Spleen (tissue), 11 donors: ENCODE results near the gene APOBEC3C. TPM values are rescaled to one million over a fixed set of nuclear protein-coding genes. Genes with fewer than 3 reads are reported as not detected.
A peak's percentile ranks its signal among the peaks of the same experiment; 100 is the strongest.
"Not testable (repeated sequence)": the region's sequence is repeated elsewhere in the genome, so short reads cannot be mapped to it uniquely, and the experiment has no call there.

Source experiments
- DNase-seq: peaks from one replicate; pipeline ENCODE4 v3.0.0-alpha.2; 2020
- H3K27ac ChIP-seq, 8 donors: fragments of 200-600 bp; sonication (generic) in 7 of 8; 1 replicate in 4 of 8; 2 replicates in 4 of 8; pipeline versions ENCODE4 v1.5.0 to v1.8.0; 2016 to 2021; ENCODE audit warnings: inconsistent platforms in 4 of 8, mild to moderate bottlenecking in 4 of 8, moderate library complexity in 1 of 8
- H3K27me3 ChIP-seq, 7 donors: fragments of 200-600 bp; sonication (generic) in 6 of 7; replicated peaks in 1 of 7; 1 replicate in 4 of 7; 2 replicates in 3 of 7; pipeline versions ENCODE4 v1.5.0 to v1.8.0; 2016 to 2021; ENCODE audit warnings: inconsistent platforms in 3 of 7, mild to moderate bottlenecking in 1 of 7
- H3K36me3 ChIP-seq, 6 donors: fragments of 200-600 bp; sonication (generic) in 5 of 6; 1 replicate in 4 of 6; 2 replicates in 2 of 6; pipeline versions ENCODE4 v1.5.0 to v1.8.0; 2016 to 2021; ENCODE audit warnings: inconsistent platforms in 2 of 6
- H3K4me1 ChIP-seq, 6 donors: fragments of 200-600 bp; sonication (generic) in 5 of 6; 1 replicate in 3 of 6; 2 replicates in 3 of 6; pipeline versions ENCODE4 v1.5.0 to v1.8.0; 2016 to 2021; ENCODE audit warnings: inconsistent platforms in 3 of 6
- H3K4me3 ChIP-seq, 8 donors: fragments of 200-600 bp; sonication (generic) in 7 of 8; 1 replicate in 4 of 8; 2 replicates in 4 of 8; pipeline versions ENCODE4 v1.5.0 to v1.8.0; 2016 to 2021; ENCODE audit warnings: inconsistent platforms in 4 of 8, mild to moderate bottlenecking in 4 of 8, moderate library complexity in 2 of 8
- H3K9me3 ChIP-seq, 8 donors: fragments of 200-600 bp; sonication (generic) in 7 of 8; 1 replicate in 4 of 8; 2 replicates in 4 of 8; pipeline versions ENCODE4 v1.5.0 to v1.8.0; 2016 to 2021; ENCODE audit warnings: inconsistent platforms in 4 of 8
- POLR2A ChIP-seq, 3 donors: fragments of 450-650 bp; IDR thresholded peaks; one replicate each; pipeline ENCODE4 v1.5.1; 2017; ENCODE audit warnings: antibody characterized with exemption in 3 of 3, mild to moderate bottlenecking in 1 of 3
- POLR2AphosphoS5 ChIP-seq, 3 donors: sonication (generic); formaldehyde crosslinking; IDR thresholded peaks; one replicate each; pipeline ENCODE4 v1.5.1; 2017; ENCODE audit warnings: antibody characterized with exemption in 3 of 3
- WGBS, 5 donors: extraction: QIAGEN DNeasy Blood & Tissue Kit in 3 of 5; methylation state at CpG; one replicate each; pipeline versions ENCODE4 v1.1.5 to v1.1.7; 2013 to 2018; 5-methylcytosine and 5-hydroxymethylcytosine counted together
- intact Hi-C: fragments of 100-400 bp; cut with DNase I; formaldehyde crosslinking; loops from one replicate; pipeline ENCODE4 v1.15.0; 2023; ENCODE audit warnings: low total_unique reads
- polyA plus RNA-seq, 3 donors: library from polyadenylated mRNA; stranded (reverse); fragments of 200-250 nt; gene quantifications; one replicate each; pipeline ENCODE4 v1.2.1, GENCODE V29; 2013
- total RNA-seq, 7 donors: library from RNA; depleted of rRNA in 3 of 7; stranded (reverse); fragments of >200 nt in 3 of 7; fragmentation: NEBNext Ultra II Directional in 4 of 7; extraction: Animal tissue kit (Norgen Biotek cat#: 25700) in 4 of 7; gene quantifications; one replicate each; pipeline versions ENCODE4 v1.1.0 to v1.2.1, GENCODE V29; 2016 to 2021
- TF ChIP-seq, protein P1 (sequence below), 11 experiments: fragments of 200-600 bp in 7 of 11; fragments of 450-650 bp in 4 of 11; sonication (generic) in 4 of 11; IDR thresholded peaks in 8 of 11; conservative IDR thresholded peaks in 3 of 11; 1 replicate in 7 of 11; 2 replicates in 4 of 11; pipeline versions ENCODE4 v1.4.0 to v1.8.0; 2016 to 2021; ENCODE audit warnings: antibody characterized with exemption in 11 of 11, inconsistent platforms in 4 of 11, mild to moderate bottlenecking in 1 of 11
- donor health status: healthy with polysubstance abuse.
- donor health status: DM: no; HTN: no; CAD: no; lungs with moderate emphysema.
- donor health status: DM: no; HTN: no; CAD: no.
- donor health status: Bipolar disorder and iron deficiency.
- donor health status: healthy.
- donor health status: DM: no; HTN: no; CAD: no.
- donor health status: DM: yes; HTN: yes; CAD: no.

APOBEC3C gene
- total and polyA plus RNA-seq, 10 donors, result 23.5 to 72.4 (median 49.7) TPM

DNA sequence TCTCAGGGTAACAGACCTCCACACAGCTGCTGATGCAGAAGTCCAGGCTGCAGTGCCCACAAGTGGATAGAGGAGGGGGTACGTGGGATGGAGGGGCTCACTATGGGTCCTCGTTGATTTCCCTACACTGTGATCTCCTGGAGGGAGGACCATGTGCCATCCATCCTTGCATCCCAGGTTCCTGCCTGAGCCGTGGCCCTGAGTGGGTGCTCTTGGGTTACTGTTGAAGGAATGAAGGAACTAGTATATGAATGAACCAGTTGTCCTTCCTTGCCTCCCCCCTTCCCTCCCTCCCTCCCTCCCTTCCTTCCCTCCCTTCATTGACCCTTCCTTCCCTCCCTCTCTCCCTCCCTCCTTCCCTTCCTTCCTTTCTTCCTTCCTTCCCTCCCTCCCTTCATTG is 16.5 kb upstream of the APOBEC3C start:
- Histone ChIP-seq H3K27me3 (peaks cover 0 to 25% (median 0%) of the 10 kb centered on the region in 7 donors), H3K27ac (no peak overlapping the region), H3K4me3 (no peak overlapping the region), H3K4me1 (peaks cover 0 to 4% (median under 1%) of the 10 kb centered on the region in 6 donors), H3K9me3 (peaks cover 0 to 11% (median 2%) of the 10 kb centered on the region in 8 donors), H3K36me3 (no peaks in the 10 kb centered on the region)
- intact Hi-C loops, result no loop called here
- WGBS, 5 donors, result 78 to 94% (median 87%) methylated on average over 3 of the region's 3 CpGs
- no peak for DNase-seq
- TF ChIP-seq POLR2A (IDR thresholded peaks at IDR 0.05) (no peak), POLR2AphosphoS5 (IDR thresholded peaks at IDR 0.05) (no peak)
- TF ChIP-seq, protein P1, sequence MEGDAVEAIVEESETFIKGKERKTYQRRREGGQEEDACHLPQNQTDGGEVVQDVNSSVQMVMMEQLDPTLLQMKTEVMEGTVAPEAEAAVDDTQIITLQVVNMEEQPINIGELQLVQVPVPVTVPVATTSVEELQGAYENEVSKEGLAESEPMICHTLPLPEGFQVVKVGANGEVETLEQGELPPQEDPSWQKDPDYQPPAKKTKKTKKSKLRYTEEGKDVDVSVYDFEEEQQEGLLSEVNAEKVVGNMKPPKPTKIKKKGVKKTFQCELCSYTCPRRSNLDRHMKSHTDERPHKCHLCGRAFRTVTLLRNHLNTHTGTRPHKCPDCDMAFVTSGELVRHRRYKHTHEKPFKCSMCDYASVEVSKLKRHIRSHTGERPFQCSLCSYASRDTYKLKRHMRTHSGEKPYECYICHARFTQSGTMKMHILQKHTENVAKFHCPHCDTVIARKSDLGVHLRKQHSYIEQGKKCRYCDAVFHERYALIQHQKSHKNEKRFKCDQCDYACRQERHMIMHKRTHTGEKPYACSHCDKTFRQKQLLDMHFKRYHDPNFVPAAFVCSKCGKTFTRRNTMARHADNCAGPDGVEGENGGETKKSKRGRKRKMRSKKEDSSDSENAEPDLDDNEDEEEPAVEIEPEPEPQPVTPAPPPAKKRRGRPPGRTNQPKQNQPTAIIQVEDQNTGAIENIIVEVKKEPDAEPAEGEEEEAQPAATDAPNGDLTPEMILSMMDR (IDR thresholded peaks at IDR 0.05 in 8 of 11, conservative IDR thresholded peaks at IDR 0.05 in 3 of 11), result no peak

- peak; percentile 90 for DNase-seq
- Histone ChIP-seq H3K27ac (peak overlapping the region in 2 of 8 donors; percentile 51 to 62), H3K27me3 (peaks cover 0 to 8% (median 0%) of the 10 kb centered on the region in 7 donors), H3K4me3 (no peak overlapping the region), H3K36me3 (no peaks in the 10 kb centered on the region), H3K4me1 (peaks cover 8 to 27% (median 11%) of the 10 kb centered on the region in 6 donors), H3K9me3 (peaks cover 0 to 3% (median under 1%) of the 10 kb centered on the region in 8 donors)
- 16 to 20% (median 18%) methylated on average over 7 of the region's 7 CpGs for WGBS, 5 donors
- TF ChIP-seq, protein P1 (IDR thresholded peaks at IDR 0.05 in 8 of 11, conservative IDR thresholded peaks at IDR 0.05 in 3 of 11), result peak; percentile 51 to 91 (median 81)
- TF ChIP-seq POLR2A (IDR thresholded peaks at IDR 0.05) (no peak), POLR2AphosphoS5 (IDR thresholded peaks at IDR 0.05) (peak; percentile 18 to 77 (median 72))
- intact Hi-C loops, result loop anchor here (5.0 kb wide), 2 partner anchors 131 to 236 kb away; partner anchors contain the start of gene CBX6
Observed at GRCh38 chr22:39003165-39003638, 10.9 kb upstream of the APOBEC3C start.

DNA sequence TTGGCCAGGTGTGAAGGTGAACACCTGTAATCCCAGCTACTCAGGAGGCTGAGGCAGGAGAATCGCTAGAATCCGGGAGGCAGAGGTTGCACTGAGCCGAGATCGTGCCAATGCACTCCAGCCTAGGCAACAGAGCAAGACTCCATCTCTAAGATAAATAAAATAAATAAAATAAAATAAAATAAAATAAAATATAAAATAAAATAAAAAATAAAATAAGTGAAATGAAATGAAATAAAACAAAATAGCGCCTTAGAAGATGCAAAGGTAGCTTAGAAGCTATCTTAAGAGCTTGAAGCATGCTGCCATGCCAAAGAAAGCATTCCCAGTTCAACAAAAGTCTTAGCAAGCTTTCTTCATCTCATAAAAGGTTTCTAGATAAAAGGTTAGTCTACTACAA is 6.9 kb upstream of the APOBEC3C start:
- TF ChIP-seq, protein P1 (IDR thresholded peaks at IDR 0.05 in 8 of 11, conservative IDR thresholded peaks at IDR 0.05 in 3 of 11), result no peak
- TF ChIP-seq POLR2A (IDR thresholded peaks at IDR 0.05), result no peak
- no peak for TF ChIP-seq POLR2AphosphoS5 (IDR thresholded peaks at IDR 0.05)
- Histone ChIP-seq H3K4me1 (peaks cover 8 to 29% (median 11%) of the 10 kb centered on the region in 6 donors), H3K36me3 (no peaks in the 10 kb centered on the region), H3K9me3 (no peaks in the 10 kb centered on the region), H3K27me3 (no peaks in the 10 kb centered on the region), H3K4me3 (no peak overlapping the region), H3K27ac (no peak overlapping the region)
- DNase-seq, result no peak
- 94 to 99% (median 97%) methylated on average over 5 of the region's 5 CpGs for WGBS, 5 donors
- intact Hi-C loops, result loop anchor here (5.0 kb wide), 1 partner anchor 110 kb away; no protein-coding TSS in a partner anchor

- intact Hi-C loops, result loop anchor here (5.0 kb wide), 1 partner anchor 109 kb away; no protein-coding TSS in a partner anchor
- not testable (repeated sequence) for H3K27me3 ChIP-seq, H3K4me3 ChIP-seq, H3K27ac ChIP-seq, H3K36me3 ChIP-seq, DNase-seq, H3K9me3 ChIP-seq
- WGBS, 5 donors, result 78 to 84% (median 80%) methylated on average over 8 of the region's 8 CpGs
- H3K4me1 ChIP-seq, result peaks cover 2 to 29% (median 8%) of the 10 kb centered on the region in 6 donors
Observed at GRCh38 chr22:39008271-39008850, 5.7 kb upstream of the APOBEC3C start.
